Keratinocyte (primary cell): Measurements from ENCODE around the gene UGT1A1.

Source experiments
- CTCF ChIP-seq, 3 experiments: IDR thresholded peaks in 1 of 3; conservative IDR thresholded peaks in 1 of 3; optimal IDR thresholded peaks in 1 of 3; 2 replicates in 2 of 3; 3 replicates in 1 of 3; pipeline versions ENCODE3 to v1.5.1; 2011; ENCODE audit warnings: low read length in 3 of 3, mild to moderate bottlenecking in 3 of 3, moderate library complexity in 2 of 3, control low read depth in 1 of 3, inconsistent platforms in 1 of 3; ENCODE audit not compliant: insufficient read depth in 2 of 3; ENCODE audit errors: extremely low read depth in 1 of 3
- EZH2 ChIP-seq: IDR thresholded peaks from one replicate; pipeline ENCODE4 v1.6.1; 2012; ENCODE audit warnings: inconsistent platforms, mild to moderate bottlenecking, low read length, moderate library complexity

- TF ChIP-seq CTCF (optimal IDR thresholded peaks at IDR 0.05 in 1 of 3, IDR thresholded peaks at IDR 0.05 in 1 of 3, conservative IDR thresholded peaks at IDR 0.05 in 1 of 3; ENCODE audit: extremely low read depth in 1 of 3, insufficient read depth in 2 of 3, low read length in 3 of 3), result no peak
- no peak for TF ChIP-seq EZH2
Observed at GRCh38 chr2:233817361-233817911, 57.4 kb downstream of the UGT1A1 start.
